Mammary epithelial cell (primary cell): ENCODE measurements around the gene EPHB2.

Experiments
- CTCF ChIP-seq, 2 donors: IDR thresholded peaks in 1 of 2; conservative IDR thresholded peaks in 1 of 2; 2 replicates each; pipeline ENCODE4 v1.5.1; 2011 to 2012; ENCODE audit warnings: inconsistent platforms in 2 of 2, low read length in 2 of 2, mild to moderate bottlenecking in 2 of 2, control low read depth in 1 of 2, low read depth in 1 of 2; ENCODE audit not compliant: insufficient read depth in 1 of 2; ENCODE audit errors: extremely low read depth in 1 of 2
- EZH2 ChIP-seq: IDR thresholded peaks from 2 replicates; pipeline ENCODE4 v1.6.1; 2012; ENCODE audit warnings: low read length, inconsistent platforms, borderline replicate concordance

GRCh38 chr1:22914633-22915217, 204.1 kb downstream of the EPHB2 start:
- TF ChIP-seq CTCF (conservative IDR thresholded peaks at IDR 0.05 in 1 of 2, IDR thresholded peaks at IDR 0.05 in 1 of 2; ENCODE audit: extremely low read depth in 1 of 2, insufficient read depth in 1 of 2, low read depth in 1 of 2, low read length in 2 of 2) = no peak
- no peak for TF ChIP-seq EZH2
